ENCODE measurements around the gene HIPK4. TPM values are rescaled to one million over a fixed set of nuclear protein-coding genes. Genes with fewer than 3 reads are reported as not detected.
A peak's percentile ranks its signal among the peaks of the same experiment; 100 is the strongest.

Gene HIPK4
- total and polyA plus RNA-seq, 9 of the 15 experiments (the other 6 are each of a cell fraction or from before 2014, with no cell fraction given) = 0.06 to 0.09 TPM; not detected in 7

DNA sequence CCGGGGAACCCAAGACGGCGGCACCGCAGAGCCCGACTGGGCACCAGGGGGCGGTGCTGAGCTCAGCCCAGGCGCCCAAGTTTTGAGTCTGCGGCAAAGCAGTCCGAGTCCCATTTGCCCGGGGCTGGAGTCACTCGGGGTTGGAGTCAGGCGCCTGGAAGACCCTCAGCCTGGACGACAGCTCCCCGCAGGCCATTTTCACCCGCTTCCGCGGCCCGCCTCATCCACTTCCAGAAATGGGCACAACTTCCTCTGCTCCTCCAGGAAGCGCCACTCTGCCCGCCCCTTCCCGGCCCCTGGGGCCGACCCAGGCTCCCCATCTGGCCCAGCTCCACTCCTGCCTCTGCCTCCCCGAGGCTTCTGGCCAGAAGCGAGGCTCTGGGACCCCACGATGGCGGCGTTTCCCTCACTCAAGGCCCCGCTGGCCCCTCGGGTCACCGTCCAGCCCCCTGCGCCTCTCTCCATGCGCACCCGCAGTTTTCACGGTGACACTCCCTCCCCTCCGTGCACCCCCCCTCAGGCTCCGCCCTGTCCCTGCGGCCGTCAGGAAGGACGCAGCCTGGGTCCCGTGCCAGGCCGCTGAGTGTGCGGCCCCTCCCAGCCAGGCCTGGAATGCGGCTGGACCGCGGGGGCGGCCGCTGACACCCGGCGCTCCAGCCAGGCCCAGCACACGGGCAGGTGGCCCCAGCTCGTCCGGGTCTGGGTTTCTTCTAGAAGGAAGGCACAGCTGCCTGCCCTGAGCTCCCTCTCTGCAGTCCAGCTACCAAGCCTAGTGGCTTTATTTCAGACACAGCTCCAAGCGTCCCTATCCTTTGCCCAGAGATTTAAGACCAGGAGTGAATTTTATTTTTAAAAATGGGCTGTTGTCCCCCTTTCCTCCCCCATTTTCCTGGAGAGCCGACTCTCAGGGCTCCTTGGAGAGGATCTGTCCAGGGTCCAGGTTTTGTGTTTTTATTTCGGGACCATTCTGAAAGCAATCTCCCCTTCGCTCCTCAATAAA lies 31.1 kb upstream of the HIPK4 start (continued):
- TF ChIP-seq, protein P1, sequence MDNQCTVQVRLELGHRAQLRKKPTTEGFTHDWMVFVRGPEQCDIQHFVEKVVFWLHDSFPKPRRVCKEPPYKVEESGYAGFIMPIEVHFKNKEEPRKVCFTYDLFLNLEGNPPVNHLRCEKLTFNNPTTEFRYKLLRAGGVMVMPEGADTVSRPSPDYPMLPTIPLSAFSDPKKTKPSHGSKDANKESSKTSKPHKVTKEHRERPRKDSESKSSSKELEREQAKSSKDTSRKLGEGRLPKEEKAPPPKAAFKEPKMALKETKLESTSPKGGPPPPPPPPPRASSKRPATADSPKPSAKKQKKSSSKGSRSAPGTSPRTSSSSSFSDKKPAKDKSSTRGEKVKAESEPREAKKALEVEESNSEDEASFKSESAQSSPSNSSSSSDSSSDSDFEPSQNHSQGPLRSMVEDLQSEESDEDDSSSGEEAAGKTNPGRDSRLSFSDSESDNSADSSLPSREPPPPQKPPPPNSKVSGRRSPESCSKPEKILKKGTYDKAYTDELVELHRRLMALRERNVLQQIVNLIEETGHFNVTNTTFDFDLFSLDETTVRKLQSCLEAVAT (IDR thresholded peaks at IDR 0.05) = peak in 1 of 2 experiments; percentile 71; a peak in 1 of 4 replicates
- TF ChIP-seq POLR2AphosphoS2 (IDR thresholded peaks at IDR 0.05; ENCODE audit: low read length) = no peak; the same call in 1 of the 2 replicates
- TF ChIP-seq, protein P2, sequence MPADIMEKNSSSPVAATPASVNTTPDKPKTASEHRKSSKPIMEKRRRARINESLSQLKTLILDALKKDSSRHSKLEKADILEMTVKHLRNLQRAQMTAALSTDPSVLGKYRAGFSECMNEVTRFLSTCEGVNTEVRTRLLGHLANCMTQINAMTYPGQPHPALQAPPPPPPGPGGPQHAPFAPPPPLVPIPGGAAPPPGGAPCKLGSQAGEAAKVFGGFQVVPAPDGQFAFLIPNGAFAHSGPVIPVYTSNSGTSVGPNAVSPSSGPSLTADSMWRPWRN (IDR thresholded peaks at IDR 0.05; ENCODE audit: low read depth) = no peak
- no peak for TF ChIP-seq PHB2 (IDR thresholded peaks at IDR 0.05; ENCODE audit: low read depth)
- 0 out of 2 replicates have a peak, but pooled peaks have one; percentile 36 for TF ChIP-seq DMBX1 (CRISPR knock-in tag; IDR thresholded peaks at IDR 0.05; ENCODE audit: borderline replicate concordance)
- TF ChIP-seq, protein P3, sequence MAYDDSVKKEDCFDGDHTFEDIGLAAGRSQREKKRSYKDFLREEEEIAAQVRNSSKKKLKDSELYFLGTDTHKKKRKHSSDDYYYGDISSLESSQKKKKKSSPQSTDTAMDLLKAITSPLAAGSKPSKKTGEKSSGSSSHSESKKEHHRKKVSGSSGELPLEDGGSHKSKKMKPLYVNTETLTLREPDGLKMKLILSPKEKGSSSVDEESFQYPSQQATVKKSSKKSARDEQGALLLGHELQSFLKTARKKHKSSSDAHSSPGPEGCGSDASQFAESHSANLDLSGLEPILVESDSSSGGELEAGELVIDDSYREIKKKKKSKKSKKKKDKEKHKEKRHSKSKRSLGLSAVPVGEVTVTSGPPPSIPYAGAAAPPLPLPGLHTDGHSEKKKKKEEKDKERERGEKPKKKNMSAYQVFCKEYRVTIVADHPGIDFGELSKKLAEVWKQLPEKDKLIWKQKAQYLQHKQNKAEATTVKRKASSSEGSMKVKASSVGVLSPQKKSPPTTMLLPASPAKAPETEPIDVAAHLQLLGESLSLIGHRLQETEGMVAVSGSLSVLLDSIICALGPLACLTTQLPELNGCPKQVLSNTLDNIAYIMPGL (CRISPR knock-in tag; IDR thresholded peaks at IDR 0.05) = 0 out of 2 replicates have a peak, but pooled peaks have one; percentile 78
- TF ChIP-seq GTF2F1 (IDR thresholded peaks at IDR 0.05; ENCODE audit: low read depth, low read length) = no peak
- TF ChIP-seq EZH2 (IDR thresholded peaks at IDR 0.05; ENCODE audit: borderline replicate concordance, low read depth, low read length) = no peak
- no peak for TF ChIP-seq ESRRB (CRISPR knock-in tag; IDR thresholded peaks at IDR 0.05; ENCODE audit: borderline replicate concordance)
- no peak for TF ChIP-seq ZKSCAN8 (CRISPR knock-in tag; IDR thresholded peaks at IDR 0.05)
- 0 out of 2 replicates have a peak, but pooled peaks have one; percentile 51 for TF ChIP-seq TOE1 (IDR thresholded peaks at IDR 0.05; ENCODE audit: borderline replicate concordance)
- no peak for TF ChIP-seq TOE1 (CRISPR knock-in tag; IDR thresholded peaks at IDR 0.05; ENCODE audit: borderline replicate concordance, low read depth)
- TF ChIP-seq PHF20 (IDR thresholded peaks at IDR 0.05; ENCODE audit: partially characterized antibody) = peak; percentile 19
- no peak for TF ChIP-seq KLF13 (tag; IDR thresholded peaks at IDR 0.05; ENCODE audit: borderline replicate concordance, low read depth)
- no peak for TF ChIP-seq RERE (CRISPR knock-in tag; IDR thresholded peaks at IDR 0.05; ENCODE audit: borderline replicate concordance)
- TF ChIP-seq ZNF3 (CRISPR knock-in tag; IDR thresholded peaks at IDR 0.05) = no peak

All from K562 (cell line).